NCI-H526 (cell line): ENCODE measurements around the gene SPNS3.

Source experiments
- DNase-seq, 2 experiments: peaks; one replicate each; lab custom pipeline; 2025; lab: John Stamatoyannopoulos, UW

SPNS3 gene, protein sequence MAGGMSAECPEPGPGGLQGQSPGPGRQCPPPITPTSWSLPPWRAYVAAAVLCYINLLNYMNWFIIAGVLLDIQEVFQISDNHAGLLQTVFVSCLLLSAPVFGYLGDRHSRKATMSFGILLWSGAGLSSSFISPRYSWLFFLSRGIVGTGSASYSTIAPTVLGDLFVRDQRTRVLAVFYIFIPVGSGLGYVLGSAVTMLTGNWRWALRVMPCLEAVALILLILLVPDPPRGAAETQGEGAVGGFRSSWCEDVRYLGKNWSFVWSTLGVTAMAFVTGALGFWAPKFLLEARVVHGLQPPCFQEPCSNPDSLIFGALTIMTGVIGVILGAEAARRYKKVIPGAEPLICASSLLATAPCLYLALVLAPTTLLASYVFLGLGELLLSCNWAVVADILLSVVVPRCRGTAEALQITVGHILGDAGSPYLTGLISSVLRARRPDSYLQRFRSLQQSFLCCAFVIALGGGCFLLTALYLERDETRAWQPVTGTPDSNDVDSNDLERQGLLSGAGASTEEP

DNA sequence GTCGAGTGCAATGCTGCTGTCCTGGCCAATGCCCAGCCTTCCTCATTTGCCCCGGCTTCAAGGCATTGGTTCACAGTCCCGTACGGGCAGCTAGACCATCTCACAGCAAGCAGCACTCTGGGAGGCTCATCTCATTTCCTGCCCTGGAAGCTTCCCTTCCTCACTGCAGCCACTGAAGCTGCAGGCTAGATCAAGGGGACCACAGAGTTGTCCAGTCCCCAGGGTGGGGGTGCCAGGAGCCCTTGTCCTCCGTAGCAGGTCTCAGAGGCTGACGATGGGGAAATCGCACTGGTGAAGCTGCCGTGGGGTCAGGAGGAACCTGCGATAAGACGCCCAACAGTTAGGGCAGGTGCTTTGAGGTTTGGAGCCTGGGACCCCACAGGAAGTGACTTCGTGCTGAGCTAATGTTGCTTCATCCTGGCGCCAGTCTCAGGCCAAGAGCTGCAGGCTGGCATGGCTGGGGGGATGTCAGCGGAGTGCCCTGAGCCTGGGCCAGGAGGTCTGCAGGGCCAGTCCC, at the start of gene SPNS3:
Gene SPNS3 (plus strand): TSS at position 426 of the 517 bp plus-strand sequence. CDS start 28 bp downstream, at position 454.
- no peak for DNase-seq

DNA sequence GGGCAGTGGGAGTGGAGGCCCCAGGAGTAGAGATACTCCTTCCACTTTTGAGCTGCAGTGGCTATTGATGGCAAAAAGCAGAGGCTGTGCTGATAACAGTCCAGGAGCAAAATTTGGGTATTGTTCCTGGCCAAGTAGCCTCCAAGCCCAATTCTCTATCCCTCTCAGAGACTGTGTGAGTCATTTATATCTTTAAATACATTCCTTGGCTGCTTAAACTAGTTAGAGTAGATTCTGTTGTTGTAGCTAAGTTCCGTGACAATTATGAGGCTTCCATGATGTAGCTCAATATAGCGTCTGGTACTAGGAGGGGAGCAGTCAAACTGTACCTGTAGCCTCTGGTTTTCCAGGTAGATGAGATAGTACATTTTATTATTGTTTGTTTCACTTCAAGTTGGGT, 47.3 kb upstream of the SPNS3 start:
- no peak for DNase-seq

DNA sequence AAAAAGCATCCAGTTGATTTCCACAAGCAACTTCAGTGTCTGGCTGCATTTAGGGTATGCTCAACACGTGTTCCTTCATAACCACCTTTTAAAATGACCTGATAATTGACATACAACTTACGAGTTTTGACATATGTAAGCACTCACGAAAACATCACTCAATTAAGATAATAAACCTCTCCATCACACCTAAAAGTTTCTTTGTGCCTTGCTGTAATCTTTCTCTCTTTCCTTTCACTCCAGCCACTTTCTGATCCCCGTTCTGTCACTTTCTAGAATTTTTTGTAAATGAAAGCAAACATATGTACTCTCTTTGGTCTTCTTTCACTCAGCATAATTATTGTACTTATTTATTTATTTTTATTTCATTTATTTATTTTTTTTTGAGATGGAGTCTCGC, 46.6 kb upstream of the SPNS3 start:
- DNase-seq: no peak

DNA sequence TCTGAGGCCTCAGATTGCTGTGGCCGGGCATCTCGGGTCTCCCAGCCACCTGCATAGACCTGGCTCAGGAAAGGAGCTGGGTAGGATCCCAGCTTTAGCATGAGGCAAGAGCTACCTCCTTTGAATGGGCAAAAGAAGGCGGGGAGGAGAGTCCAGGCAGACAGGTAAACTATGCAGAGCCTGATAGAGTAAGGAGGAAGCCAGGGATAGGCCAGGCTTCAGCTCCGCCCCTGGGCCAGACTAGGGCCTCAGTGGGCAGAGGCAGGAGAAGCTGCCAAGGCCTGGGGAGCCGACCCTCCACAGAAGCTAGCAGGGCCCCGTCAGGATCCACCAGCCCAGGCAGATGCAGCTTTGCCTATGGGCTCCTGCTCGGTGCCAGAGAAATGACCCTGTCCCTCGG, 44.7 kb upstream of the SPNS3 start:
- peak in 1 of 2 experiments; percentile 36 for DNase-seq

DNA sequence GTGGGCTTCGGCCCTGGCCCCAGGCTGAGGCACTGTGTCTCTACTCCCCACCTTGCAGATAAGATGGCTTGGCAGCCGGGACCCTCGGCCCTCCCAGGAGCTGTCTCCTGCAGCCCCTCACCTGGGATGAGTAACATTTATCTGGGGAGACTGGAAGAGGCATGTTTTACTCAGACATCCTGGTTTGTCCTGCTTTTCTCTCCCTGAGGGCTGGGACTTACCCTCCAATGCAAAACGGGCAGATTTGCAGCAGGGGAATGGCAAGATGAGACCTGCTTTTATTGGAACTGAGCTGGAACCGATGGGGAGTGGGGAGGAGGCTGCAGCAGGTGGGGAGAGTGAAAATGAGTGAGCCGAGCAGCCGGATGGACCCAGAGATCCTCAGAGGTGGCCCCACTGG, 39.9 kb upstream of the SPNS3 start:
- DNase-seq: peak; percentile 51 to 76

DNA sequence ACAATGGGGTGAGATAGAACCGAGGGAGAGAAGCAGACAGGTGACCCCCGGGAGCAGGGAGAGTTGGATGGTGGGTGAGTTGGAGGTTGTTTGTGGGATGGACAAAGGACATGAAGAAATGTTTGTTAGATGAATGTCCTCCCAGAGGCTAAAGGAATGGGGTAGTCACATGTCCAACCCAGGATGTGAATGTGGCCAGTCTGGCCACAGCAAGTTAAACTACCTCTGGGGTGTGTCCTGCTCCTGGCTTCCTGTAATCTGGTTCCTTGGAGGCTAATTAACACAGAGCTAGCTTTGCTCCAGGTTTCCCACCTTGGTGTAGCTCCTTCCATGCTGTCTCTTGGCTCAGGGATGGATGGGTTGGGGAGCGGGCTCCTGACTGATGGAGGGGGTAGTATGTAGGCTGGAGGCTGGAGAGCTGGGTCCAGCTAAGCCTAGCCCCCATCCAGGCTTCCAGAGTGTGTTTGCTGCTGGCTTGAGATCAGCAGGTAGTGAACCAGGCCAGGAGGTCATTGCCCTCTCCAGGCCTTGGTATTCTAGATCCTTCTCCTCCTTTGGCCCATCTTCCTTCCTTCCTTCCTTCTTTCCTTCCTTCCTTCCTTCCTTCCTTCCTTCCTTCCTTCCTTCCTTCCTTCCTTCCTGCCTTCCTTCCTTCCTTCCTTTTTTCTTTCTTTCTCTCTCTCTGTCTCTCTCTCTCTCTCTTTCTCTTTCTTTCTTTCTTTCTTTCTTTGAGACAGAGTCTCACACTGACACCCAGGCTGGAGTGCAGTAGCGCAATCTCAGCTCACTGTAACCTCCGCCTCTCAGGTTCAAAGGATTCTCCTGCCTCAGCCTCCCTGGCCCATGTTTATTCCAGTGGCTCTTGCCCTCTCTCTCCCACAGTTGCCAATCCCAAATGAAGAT, 39.3 kb upstream of the SPNS3 start:
- DNase-seq: no peak

DNA sequence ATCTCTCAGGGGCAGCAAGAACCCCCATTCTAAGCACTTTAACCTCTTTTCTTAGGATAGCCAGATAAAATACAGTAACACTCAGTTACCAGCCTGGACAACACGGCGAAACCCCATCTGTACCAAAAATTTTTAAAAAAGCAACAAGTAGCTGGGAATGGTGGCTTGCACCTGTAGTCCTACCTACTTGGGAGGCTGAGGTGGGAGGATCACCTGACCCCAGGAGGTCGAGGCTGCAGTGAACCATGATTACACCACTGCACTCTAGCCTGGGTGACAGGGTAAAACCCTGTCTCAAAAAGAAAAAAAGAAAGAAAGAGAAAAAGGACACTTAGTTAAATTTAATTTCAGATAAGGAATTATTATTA, 38.6 kb upstream of the SPNS3 start:
- no peak for DNase-seq

DNA sequence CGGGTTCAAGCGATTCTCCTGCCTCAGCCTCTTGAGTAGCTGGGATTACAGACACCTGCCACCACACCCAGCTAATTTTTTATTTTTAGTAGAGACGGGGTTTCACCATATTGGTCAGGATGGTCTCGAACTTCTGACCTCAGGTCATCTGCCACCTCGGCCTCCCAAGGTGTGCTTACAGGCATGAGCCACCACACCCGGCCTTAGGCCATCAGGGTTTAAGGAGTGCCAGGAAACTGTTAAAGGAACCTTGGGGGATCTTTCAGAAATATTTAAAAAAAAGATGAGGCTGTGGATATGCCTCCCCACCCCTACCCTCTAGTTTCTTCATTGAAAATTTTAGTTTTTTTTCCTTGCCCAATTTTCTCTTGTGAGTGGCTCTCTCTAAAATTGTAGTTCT, 35.9 kb upstream of the SPNS3 start:
- DNase-seq: no peak

DNA sequence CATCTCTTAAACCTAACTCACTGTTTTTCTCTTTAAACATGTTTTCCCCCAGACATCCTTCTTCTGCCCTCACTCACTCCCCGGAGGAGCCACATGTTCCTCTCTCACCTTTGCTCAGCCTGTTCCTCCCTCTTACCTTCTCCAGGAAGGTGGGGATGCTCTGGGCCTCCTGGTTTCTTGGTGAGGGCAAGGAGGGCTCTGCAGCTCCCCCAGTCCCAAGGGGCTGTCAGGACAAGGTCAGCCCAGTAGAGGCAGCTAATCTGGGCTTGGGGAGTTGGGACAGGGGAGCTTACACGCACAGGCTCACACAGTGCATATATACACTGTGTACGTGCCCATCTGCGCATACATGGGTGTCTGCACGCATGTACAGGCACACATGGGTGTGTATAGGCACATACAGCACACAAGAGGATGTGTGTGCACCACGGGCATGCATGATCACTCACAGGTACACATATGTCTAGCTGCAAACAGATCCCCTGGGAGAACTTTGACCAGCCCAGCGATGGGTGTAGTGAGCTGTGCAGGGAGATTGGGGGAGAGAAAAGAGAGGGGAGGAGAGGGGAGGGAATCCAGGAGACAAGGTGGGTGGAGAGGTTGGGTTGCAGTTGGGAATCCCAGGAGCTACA, 28.6 kb upstream of the SPNS3 start:
- peak; percentile 44 to 47 for DNase-seq

DNA sequence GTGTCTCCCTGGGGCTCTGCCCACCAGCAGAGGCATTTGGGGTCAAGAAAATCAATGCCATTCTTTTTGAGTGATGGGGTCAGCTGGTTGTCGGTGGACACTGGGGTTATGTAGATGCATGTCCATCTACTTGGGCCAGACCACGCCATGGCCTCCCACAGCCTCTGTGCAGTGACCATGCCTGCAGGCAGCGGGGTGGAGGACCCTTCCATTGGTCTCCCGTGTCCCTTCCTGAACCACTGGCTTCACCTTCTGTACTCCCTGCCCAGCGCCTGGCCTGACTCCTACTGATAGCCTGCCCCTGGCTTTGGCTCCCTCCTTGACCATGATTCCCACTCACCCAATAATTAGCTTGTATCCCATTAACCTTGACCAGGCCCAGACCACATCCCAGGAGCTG, 28.0 kb upstream of the SPNS3 start:
- DNase-seq: no peak

DNA sequence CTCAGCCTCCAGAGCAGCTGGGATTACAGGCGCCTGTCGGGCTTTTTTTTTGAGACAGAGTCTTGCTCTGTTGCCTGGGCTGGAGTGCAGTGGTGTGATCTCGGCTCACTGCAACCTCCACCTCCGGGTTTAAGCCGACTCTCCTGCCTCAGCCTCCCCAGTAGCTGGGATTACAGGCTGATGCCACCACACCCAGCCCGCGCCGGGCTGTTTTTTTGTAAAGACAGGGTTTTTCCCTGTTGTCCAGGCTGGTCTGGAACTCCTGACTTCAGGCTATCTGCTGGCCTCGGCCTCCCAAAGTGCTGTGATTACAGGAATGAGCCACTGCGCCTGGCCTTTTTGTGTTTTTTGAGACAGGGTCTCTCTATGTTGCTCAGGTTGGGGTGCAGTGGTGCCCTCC, 27.4 kb upstream of the SPNS3 start:
- DNase-seq: no peak

DNA sequence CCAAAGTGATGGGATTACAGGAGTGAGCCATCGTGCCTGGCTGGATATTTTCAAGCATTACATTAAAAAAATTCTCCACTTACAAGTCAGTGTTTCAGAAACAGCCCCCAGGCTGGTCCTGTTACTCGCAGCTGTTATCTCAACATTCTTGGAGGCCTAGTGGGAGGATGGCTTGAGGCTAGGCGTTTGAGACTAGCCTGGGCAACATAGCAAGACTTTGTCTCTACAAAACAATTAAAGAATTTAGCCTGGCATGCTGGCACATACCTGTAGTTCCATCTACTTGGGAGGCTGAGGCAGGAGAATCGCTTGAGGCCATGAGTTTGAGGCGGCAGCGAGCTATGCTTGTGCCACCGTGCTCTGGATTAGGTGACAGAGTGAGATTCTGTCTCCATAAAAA, 26.5 kb upstream of the SPNS3 start:
- DNase-seq: no peak

DNA sequence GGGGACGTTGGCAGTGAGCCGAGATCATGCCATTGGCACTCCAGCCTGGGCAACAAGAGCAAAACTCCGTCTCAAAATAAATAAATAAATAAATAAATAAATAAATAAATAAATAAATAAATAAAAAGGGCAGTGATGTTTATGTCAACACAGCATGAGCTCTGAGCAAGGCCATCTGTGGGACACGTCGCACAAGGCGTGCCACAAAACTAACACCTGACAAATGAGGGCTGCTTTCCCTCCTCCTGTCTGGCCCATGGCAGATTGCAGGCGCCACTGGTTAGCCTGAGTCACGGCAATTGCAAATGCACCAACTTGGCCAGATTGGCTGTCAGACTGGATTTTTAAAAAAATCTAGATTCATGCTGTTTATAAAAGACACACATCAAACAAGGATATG, 25.9 kb upstream of the SPNS3 start:
- no peak for DNase-seq

DNA sequence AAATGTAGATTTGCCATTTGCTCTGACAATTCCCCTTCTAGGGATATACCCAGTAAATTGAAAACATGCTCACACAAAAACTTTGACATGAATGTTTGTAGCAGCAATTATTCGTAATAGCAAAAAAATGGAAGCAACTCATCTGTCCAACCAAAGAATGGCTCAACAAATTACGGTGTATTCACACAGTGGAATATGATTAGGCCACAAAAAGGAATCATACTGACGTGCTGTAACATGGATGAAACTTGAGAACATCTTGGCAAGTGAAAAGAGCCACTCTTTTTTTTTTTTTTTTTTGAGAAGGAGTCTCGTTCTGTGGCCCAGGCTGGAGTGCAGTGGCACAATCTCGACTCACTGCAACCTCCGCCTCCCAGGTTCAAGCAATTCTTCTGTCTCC, 24.1 kb upstream of the SPNS3 start:
- DNase-seq: no peak

DNA sequence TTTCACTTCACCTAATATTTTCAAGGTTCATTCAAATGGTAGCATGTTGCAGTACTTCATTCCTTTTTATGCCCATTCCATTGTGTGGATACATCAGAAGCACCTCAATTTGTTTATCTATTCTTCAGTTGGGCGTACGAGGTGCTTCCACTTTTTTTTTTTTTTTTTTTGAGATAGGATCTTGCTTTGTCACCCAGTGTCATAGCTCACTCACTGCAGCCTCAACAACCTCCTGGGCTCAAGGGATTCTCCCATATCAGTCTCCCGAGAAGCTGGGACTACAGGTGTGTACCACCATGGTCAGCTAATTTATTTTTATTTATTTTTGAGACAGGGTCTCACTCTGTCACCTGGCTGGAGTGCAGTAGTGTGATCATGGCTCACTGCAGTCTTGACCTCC, 22.5 kb upstream of the SPNS3 start:
- no peak for DNase-seq

DNA sequence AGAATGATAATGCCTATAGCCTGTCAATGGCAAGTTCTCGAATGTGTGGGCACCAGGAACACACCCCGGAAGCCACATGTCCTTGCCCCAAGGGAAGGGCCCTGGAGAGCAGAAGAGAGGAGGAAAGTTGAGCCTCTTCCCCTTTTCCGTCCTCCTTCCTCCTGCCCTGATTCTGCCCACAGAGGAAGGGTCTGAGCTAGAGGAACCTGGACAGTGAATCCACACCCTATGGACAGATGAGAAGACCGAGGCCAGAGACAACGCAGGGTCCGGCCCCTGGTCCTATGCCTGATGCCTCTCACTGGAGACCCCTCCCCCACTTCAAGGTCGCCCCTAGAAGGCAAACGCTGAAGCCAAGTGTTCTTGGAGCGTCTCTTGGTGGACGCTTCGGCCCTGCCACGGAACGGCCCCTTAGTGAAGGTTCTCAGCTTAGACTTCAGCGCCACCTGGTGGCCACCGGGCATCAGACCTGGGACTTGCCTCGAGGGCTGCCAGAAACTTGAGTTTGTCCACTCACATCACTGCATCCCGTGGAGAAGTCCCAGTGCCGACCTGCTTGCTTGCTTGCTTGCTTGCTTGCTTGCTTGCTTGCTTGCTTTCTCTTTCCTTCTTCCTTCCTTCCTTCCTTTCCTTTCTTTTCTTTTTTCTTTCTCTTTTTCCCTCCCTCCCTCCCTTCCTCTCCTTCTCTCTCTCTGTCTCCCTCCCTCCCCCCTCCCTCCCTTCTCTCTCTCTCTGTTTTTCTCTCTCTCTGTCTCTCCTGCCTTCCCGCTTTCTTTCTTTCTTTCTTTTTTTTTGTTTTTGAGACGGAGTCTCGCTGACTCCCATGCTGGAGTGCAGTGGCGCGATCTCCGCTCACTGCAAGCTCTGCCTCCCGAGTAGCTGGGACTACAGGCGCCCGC, 20.6 kb upstream of the SPNS3 start:
- peak; percentile 51 to 88 for DNase-seq

DNA sequence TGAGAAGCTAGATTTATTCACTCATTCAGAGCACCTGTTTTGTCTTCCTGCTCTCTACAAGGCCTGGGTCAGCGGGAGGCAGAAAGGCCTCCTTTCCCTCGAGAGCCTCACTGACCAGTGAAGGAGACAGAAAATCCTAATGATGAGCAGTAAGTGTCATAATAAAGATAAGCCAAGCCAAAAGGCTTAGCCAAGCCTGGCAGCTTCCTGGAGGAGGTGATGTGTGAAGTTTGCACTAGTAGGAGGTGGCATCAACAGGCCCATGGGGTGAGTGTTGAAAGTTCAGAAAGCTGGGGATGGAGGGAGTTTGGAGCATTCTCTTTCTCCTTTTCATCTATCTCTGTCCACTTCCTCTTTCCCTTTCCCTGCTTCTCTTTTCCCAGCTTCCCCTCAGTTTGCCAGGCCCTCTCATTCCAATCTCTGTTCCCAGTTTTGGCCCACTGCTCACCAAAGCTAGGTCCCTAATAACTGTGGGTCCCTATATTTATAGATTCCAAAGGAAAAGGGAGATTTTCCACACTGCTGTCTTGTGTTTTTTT, 16.5 kb upstream of the SPNS3 start:
- DNase-seq: no peak

DNA sequence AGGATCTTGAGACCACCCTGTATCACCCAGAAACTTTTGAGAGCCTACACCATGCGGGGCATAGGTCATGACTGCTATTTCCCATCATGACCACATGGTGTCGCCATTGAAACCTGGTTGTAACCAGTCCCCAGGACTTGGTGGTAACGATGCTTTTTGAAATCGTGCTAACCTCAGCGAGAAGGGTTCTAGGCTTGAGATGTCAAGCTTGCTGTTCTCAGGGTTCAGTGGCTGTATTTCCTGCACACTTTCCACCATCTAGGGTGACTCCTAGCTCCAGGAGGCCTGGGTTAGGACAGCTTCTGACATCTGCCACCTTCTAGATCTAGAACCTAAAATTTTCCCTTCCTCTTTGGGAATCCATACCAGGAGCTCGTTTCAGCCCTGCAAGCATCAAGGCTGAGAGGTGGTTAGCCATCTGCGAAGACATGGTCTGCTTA, 13.0 kb upstream of the SPNS3 start:
- peak; percentile 26 to 71 for DNase-seq

DNA sequence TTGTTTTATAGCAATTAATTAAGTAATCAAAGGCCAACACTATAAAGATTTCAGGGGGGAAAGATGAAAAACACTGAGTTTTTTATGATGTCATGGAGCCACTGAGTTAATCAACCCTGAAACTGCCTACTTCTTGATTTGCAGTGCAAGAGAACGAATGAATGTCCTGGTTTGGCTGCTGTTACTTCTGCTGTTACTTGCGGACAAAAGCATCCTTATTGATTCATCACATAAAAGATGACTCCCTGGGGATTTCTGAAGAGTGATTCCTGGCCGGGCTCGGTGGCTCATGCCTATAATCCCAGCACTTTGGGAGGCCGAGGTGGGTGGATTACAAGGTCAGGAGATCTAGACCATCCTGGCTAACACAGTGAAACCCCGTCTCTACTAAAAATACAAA, 10.9 kb upstream of the SPNS3 start:
- no peak for DNase-seq

DNA sequence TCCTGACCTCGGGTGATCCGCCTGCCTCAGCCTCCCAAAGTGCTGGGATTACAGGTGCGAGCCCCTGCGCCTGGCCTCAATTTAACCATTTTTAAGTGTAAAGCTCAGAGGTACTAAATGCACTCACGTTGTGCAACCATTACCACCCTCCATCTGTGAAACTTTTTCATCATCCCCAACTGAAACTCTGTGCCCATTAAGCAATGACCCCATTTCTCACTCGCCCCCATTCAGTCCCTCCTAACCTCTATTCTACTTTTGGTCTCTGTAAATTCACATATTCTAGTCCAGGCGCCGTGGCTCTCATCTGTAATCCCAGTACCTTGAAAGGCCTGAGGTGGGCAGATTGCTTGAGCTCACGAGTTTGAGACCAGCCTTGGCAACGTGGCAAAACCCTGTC, 8.3 kb upstream of the SPNS3 start:
- DNase-seq: no peak
